H1 (cell line): ENCODE results near the gene RETREG1. TPM values are rescaled to one million over a fixed set of nuclear protein-coding genes. Genes with fewer than 3 reads are reported as not detected.

Source experiments
- CTCF ChIA-PET: fragments of 300-600 bp; sonication (Branson Sonifier 250); formaldehyde crosslinking; loops from one replicate; lab custom pipeline; 2021; ENCODE audit not compliant: partially characterized antibody; lab: Charles Lee
- POLR2A ChIA-PET: fragments of 300-600 bp; sonication (Branson Sonifier 250); formaldehyde crosslinking; loops from one replicate; lab custom pipeline; 2021; ENCODE audit warnings: inconsistent platforms; ENCODE audit not compliant: partially characterized antibody; lab: Charles Lee
- DNase-seq, 2 experiments: peaks; one replicate each; pipeline versions ENCODE4 v3.0.0 to v3.0.0-alpha.2; 2010 to 2022; ENCODE audit warnings: low spot score in 2 of 2, low read depth in 1 of 2, mixed read lengths in 1 of 2
- FAIRE-seq: peaks from 2 replicates; lab custom pipeline; 2011; peaks lifted over from hg19 to GRCh38; lab: Jason Lieb, UNC
- H2AFZ ChIP-seq: 2 replicates; pipeline ENCODE4 v1.8.1; 2012; ENCODE audit warnings: low read length, inconsistent platforms
- H2AK5ac ChIP-seq: 2 replicates; pipeline ENCODE4 v1.6.1; 2013; ENCODE audit warnings: low read depth, low read length
- H2BK120ac ChIP-seq: replicated peaks from 2 replicates; pipeline ENCODE3; 2013; ENCODE audit warnings: low read depth, low read length, inconsistent platforms
- H2BK12ac ChIP-seq: 2 replicates; pipeline ENCODE4 v1.6.1; 2013; ENCODE audit warnings: low read depth, low read length
- H2BK15ac ChIP-seq: 2 replicates; pipeline ENCODE4 v1.6.1; 2013; ENCODE audit warnings: low read length
- H2BK20ac ChIP-seq: 2 replicates; pipeline ENCODE4 v1.6.1; 2013; ENCODE audit warnings: low read length
- H2BK5ac ChIP-seq: 2 replicates; pipeline ENCODE4 v1.6.1; 2013; ENCODE audit warnings: low read depth, low read length
- H3K14ac ChIP-seq: 2 replicates; pipeline ENCODE4 v1.6.1; 2013; ENCODE audit warnings: inconsistent platforms; ENCODE audit not compliant: insufficient read length
- H3K18ac ChIP-seq: 2 replicates; pipeline ENCODE4 v1.6.1; 2013; ENCODE audit warnings: low read length; ENCODE audit errors: extremely low read depth
- H3K23ac ChIP-seq: 2 replicates; pipeline ENCODE4 v1.6.1; 2013; ENCODE audit warnings: inconsistent platforms; ENCODE audit not compliant: insufficient read length
- H3K23me2 ChIP-seq: 2 replicates; pipeline ENCODE4 v1.6.1; 2013; ENCODE audit warnings: low read depth, low read length
- H3K27ac ChIP-seq: 2 replicates; pipeline ENCODE4 v1.6.1; 2011; ENCODE audit warnings: low read depth, low read length, inconsistent platforms
- H3K27me3 ChIP-seq, 4 experiments: replicated peaks in 1 of 4; 1 replicate in 1 of 4; 2 replicates in 3 of 4; pipeline versions ENCODE4 v1.6.1 to v1.8.1; 2011 to 2013; ENCODE audit warnings: low read length in 3 of 4, mild to moderate bottlenecking in 3 of 4, inconsistent platforms in 2 of 4, mixed read lengths in 2 of 4, moderate library complexity in 1 of 4; ENCODE audit not compliant: control insufficient read depth in 3 of 4, insufficient read depth in 3 of 4; ENCODE audit errors: extremely low read depth in 1 of 4
- H3K36me3 ChIP-seq, 4 experiments: 2 replicates each; pipeline versions ENCODE4 v1.6.1 to v1.8.1; 2011 to 2013; ENCODE audit warnings: mild to moderate bottlenecking in 4 of 4, low read length in 3 of 4, moderate library complexity in 2 of 4, control low read depth in 1 of 4, inconsistent platforms in 1 of 4; ENCODE audit not compliant: insufficient read depth in 4 of 4, control insufficient read depth in 2 of 4
- H3K4ac ChIP-seq: replicated peaks from 2 replicates; pipeline ENCODE3; 2013; ENCODE audit warnings: low read length, low read depth, mixed read lengths, inconsistent platforms; ENCODE audit not compliant: insufficient read length
- H3K4me1 ChIP-seq, 4 experiments: replicated peaks in 1 of 4; 1 replicate in 1 of 4; 2 replicates in 3 of 4; pipeline versions ENCODE4 v1.6.1 to v1.8.1; 2011 to 2013; ENCODE audit warnings: low read length in 3 of 4, inconsistent platforms in 2 of 4, mixed read lengths in 1 of 4; ENCODE audit not compliant: insufficient read depth in 4 of 4, control insufficient read depth in 3 of 4
- H3K4me2 ChIP-seq, 2 experiments: 2 replicates each; pipeline versions ENCODE4 v1.6.1 to v1.8.1; 2011 to 2013; ENCODE audit warnings: low read depth in 2 of 2, low read length in 2 of 2, control low read depth in 1 of 2, inconsistent platforms in 1 of 2, mild to moderate bottlenecking in 1 of 2; ENCODE audit not compliant: insufficient read depth in 1 of 2
- H3K4me3 ChIP-seq, 4 experiments: fragments of 200-600, 300-600 bp in 1 of 4; sonication (generic), shearing (Covaris generic), sonication (Bioruptor Twin) in 1 of 4; 2 replicates each; pipeline versions ENCODE4 v1.5.1 to v1.8.1; 2011 to 2016; ENCODE audit warnings: low read length in 4 of 4, low read depth in 3 of 4, control low read depth in 2 of 4, inconsistent platforms in 2 of 4, mild to moderate bottlenecking in 2 of 4, mixed read lengths in 1 of 4, moderate library complexity in 1 of 4; ENCODE audit not compliant: insufficient read depth in 2 of 4; ENCODE audit errors: extremely low read depth in 1 of 4
- H3K56ac ChIP-seq: replicated peaks from 2 replicates; pipeline ENCODE3; 2013; ENCODE audit warnings: low read depth, mild to moderate bottlenecking, mixed read lengths, low read length, inconsistent platforms; ENCODE audit not compliant: insufficient read length
- H3K79me1 ChIP-seq: 2 replicates; pipeline ENCODE4 v1.6.1; 2013; ENCODE audit warnings: low read depth, low read length, control low read depth
- H3K79me2 ChIP-seq, 2 experiments: 2 replicates each; pipeline versions ENCODE4 v1.6.1 to v1.8.1; 2012 to 2013; ENCODE audit warnings: low read length in 2 of 2, mild to moderate bottlenecking in 2 of 2, inconsistent platforms in 1 of 2; ENCODE audit not compliant: insufficient read depth in 2 of 2, control insufficient read depth in 1 of 2
- H3K9ac ChIP-seq, 4 experiments: replicated peaks in 1 of 4; 1 replicate in 1 of 4; 2 replicates in 3 of 4; pipeline versions ENCODE4 v1.6.1 to v1.8.1; 2011 to 2013; ENCODE audit warnings: low read depth in 3 of 4, low read length in 3 of 4, control low read depth in 2 of 4, mild to moderate bottlenecking in 2 of 4, moderate library complexity in 2 of 4, inconsistent platforms in 1 of 4; ENCODE audit errors: extremely low read depth in 1 of 4
- H3K9me3 ChIP-seq, 2 experiments: 2 replicates each; pipeline versions ENCODE4 v1.6.1 to v1.8.1; 2012 to 2013; ENCODE audit warnings: mild to moderate bottlenecking in 2 of 2, moderate library complexity in 2 of 2, control low read depth in 1 of 2, inconsistent platforms in 1 of 2, low read depth in 1 of 2, low read length in 1 of 2, mixed read lengths in 1 of 2; ENCODE audit not compliant: insufficient read depth in 2 of 2
- H4K20me1 ChIP-seq, 2 experiments: replicated peaks in 1 of 2; 2 replicates each; pipeline versions ENCODE3 to v1.8.1; 2011 to 2013; ENCODE audit warnings: inconsistent platforms in 2 of 2, low read length in 2 of 2, mild to moderate bottlenecking in 1 of 2; ENCODE audit not compliant: insufficient read depth in 2 of 2, control insufficient read depth in 1 of 2
- H4K5ac ChIP-seq: 2 replicates; pipeline ENCODE4 v1.6.1; 2013; ENCODE audit warnings: low read length, low read depth, mixed read lengths, inconsistent platforms; ENCODE audit not compliant: insufficient read length
- H4K8ac ChIP-seq: 2 replicates; pipeline ENCODE4 v1.8.0; 2013; ENCODE audit warnings: mild to moderate bottlenecking, moderate library complexity, low read length, inconsistent platforms; ENCODE audit not compliant: insufficient read depth; ENCODE audit errors: extremely low read depth
- H4K91ac ChIP-seq: replicated peaks from 2 replicates; pipeline ENCODE3; 2013; ENCODE audit warnings: low read length, mixed read lengths, inconsistent platforms; ENCODE audit not compliant: insufficient read length
- CHD2 ChIP-seq: IDR thresholded peaks from 2 replicates; pipeline ENCODE4 v1.6.1; 2012; ENCODE audit warnings: low read length, improper control_type of control experiment
- POLR2A ChIP-seq, 2 experiments: IDR thresholded peaks; 1 replicate in 1 of 2; 2 replicates in 1 of 2; pipeline ENCODE4 v1.6.1; 2011; ENCODE audit warnings: low read depth in 2 of 2, low read length in 2 of 2, mild to moderate bottlenecking in 2 of 2; ENCODE audit errors: control extremely low read depth in 1 of 2
- POLR2AphosphoS5 ChIP-seq: IDR thresholded peaks from 2 replicates; pipeline ENCODE4 v1.6.1; 2011; ENCODE audit warnings: low read depth, low read length
- POU5F1 ChIP-seq: IDR thresholded peaks from 2 replicates; pipeline ENCODE4 v1.6.1; 2011; ENCODE audit warnings: low read depth, mild to moderate bottlenecking, low read length, moderate library complexity
- ZNF274 ChIP-seq: IDR thresholded peaks from 2 replicates; pipeline ENCODE4 v1.7.0; 2012; ENCODE audit warnings: low read length, borderline replicate concordance; ENCODE audit errors: extremely low read depth
- WGBS, 2 experiments: shearing (Covaris generic) in 1 of 2; methylation state at CpG; one replicate each; pipeline versions ENCODE4 v1.1.6 to v1.1.7; 2013 to 2015; ENCODE audit warnings: low lambda C conversion rate in 2 of 2, mixed read lengths in 2 of 2, inconsistent platforms in 1 of 2, low coverage in 1 of 2, missing lambda C conversion rate in 1 of 2; ENCODE audit not compliant: insufficient replicate concordance in 2 of 2, insufficient coverage in 1 of 2, insufficient read length in 1 of 2; ENCODE audit errors: extremely low coverage in 1 of 2, missing lambda C conversion rate in 1 of 2; 5-methylcytosine and 5-hydroxymethylcytosine counted together
- polyA plus RNA-seq, 7 experiments: library from polyadenylated mRNA; depleted of rRNA in 3 of 7; stranded (reverse) in 5 of 7; unstranded in 2 of 7; fragments of >200 nt in 5 of 7; fragments of 200-250 nt in 2 of 7; gene quantifications; 1 replicate in 5 of 7; 2 replicates in 1 of 7; 4 replicates in 1 of 7; pipeline versions ENCODE4 v1.2.1 to v1.2.3, GENCODE V29; 2011 to 2013; ENCODE audit warnings: missing spikeins in 2 of 7, mixed read lengths in 2 of 7
- total RNA-seq: library from RNA; stranded (reverse); fragmentation: NEBNext Ultra II Directional; extraction: Animal tissue kit (Norgen Biotek cat#: 25700); gene quantifications from 2 replicates; pipeline ENCODE4 v1.2.1, GENCODE V29; 2021

Gene RETREG1
- total and polyA plus RNA-seq, 2 of the 8 experiments (the other 6 are each of a cell fraction or from before 2014, with no cell fraction given) = 0.62 to 1.9 TPM

GRCh38 chr5:16664368-16664767 is 47.6 kb upstream of the RETREG1 start:
- no peak overlapping the region for H4K8ac ChIP-seq
- no peaks in the 10 kb centered on the region for H3K4me1 ChIP-seq
- 96% methylated on average over 5 of the region's 5 CpGs; no CpG with 5 or more reads in 1 of the 2 experiments for WGBS, 2 experiments
- H3K27me3 ChIP-seq = no peaks in the 10 kb centered on the region
- TF ChIP-seq CHD2 = no peak
- peak; percentile 71 for TF ChIP-seq POLR2AphosphoS5
- peak in 1 of 2 experiments; percentile 27; a peak in 1 of 3 replicates for TF ChIP-seq POLR2A (IDR thresholded peaks at IDR 0.05; ENCODE audit: control extremely low read depth in 1 of 2, low read depth in 2 of 2, low read length in 2 of 2)
- no peak for TF ChIP-seq POU5F1
- TF ChIP-seq ZNF274 = no peak
- TF ChIP-seq, all 59 proteins: peak for 2
- FAIRE-seq = no peak
- H3K4me2 ChIP-seq = no peak overlapping the region
- peaks cover 25 to 55% (median 38%) of the 10 kb centered on the region in 4 experiments for H3K36me3 ChIP-seq
- no peak overlapping the region for H2BK12ac ChIP-seq
- H2AFZ ChIP-seq = no peak overlapping the region
- H4K91ac ChIP-seq = no peak overlapping the region
- H3K56ac ChIP-seq = no peak overlapping the region
- no peak overlapping the region for H2BK120ac ChIP-seq
- no peaks in the 10 kb centered on the region for H3K23me2 ChIP-seq
- no peaks in the 10 kb centered on the region for H3K79me1 ChIP-seq
- H3K79me2 ChIP-seq = no peaks in the 10 kb centered on the region
- no peak overlapping the region for H3K27ac ChIP-seq
- H3K9me3 ChIP-seq = no peaks in the 10 kb centered on the region
- no peak overlapping the region for H3K18ac ChIP-seq
- no peak overlapping the region for H3K14ac ChIP-seq
- H3K4me3 ChIP-seq = no peak overlapping the region
- ChIA-PET POLR2A (interaction anchor here (0.9 to 1.1 kb wide), 2 partner anchors 14 to 89 kb away, joined by 3 read pairs; no protein-coding TSS in a partner anchor), CTCF (interaction anchor here (0.6 to 3.8 kb wide), 5 partner anchors 28 to 526 kb away, joined by 3 to 24 read pairs (median 18); no protein-coding TSS in a partner anchor)
- no peak overlapping the region for H4K5ac ChIP-seq
- no peak overlapping the region for H2AK5ac ChIP-seq
- DNase-seq = no peak
- peaks cover 5 to 10% of the 10 kb centered on the region in 2 experiments for H4K20me1 ChIP-seq
- H3K9ac ChIP-seq = no peak overlapping the region
- no peak overlapping the region for H3K23ac ChIP-seq
- H2BK15ac ChIP-seq = no peak overlapping the region
- no peak overlapping the region for H2BK5ac ChIP-seq
- no peak overlapping the region for H3K4ac ChIP-seq
- H2BK20ac ChIP-seq = no peak overlapping the region
